GM23338 (cell line): ENCODE data around the gene NEO1. TPM values are rescaled to one million over a fixed set of nuclear protein-coding genes. Genes with fewer than 3 reads are reported as not detected.

Experiments
- ATAC-seq: fragments of 200-7000 bp; cut with Tn5 transposase; 3 replicates; pipeline ENCODE4 v1.9.1; 2020
- DNase-seq: peaks from one replicate; pipeline ENCODE4 v3.0.0-alpha.2; 2015; ENCODE audit warnings: low spot score
- H2AFZ ChIP-seq: fragments of 200-600 bp; sonication (generic); 2 replicates; pipeline ENCODE4 v1.8.0; 2016; ENCODE audit warnings: antibody characterized with exemption, mild to moderate bottlenecking, moderate library complexity
- H3F3A ChIP-seq: fragments of 200-600 bp; sonication (generic); replicated peaks from 2 replicates; pipeline ENCODE4 v1.8.0; 2017; ENCODE audit warnings: antibody characterized with exemption, mixed run types, low read depth
- H3K27ac ChIP-seq: fragments of 200-600 bp; sonication (generic); 2 replicates; pipeline ENCODE4 v1.6.1; 2016; ENCODE audit warnings: low read depth
- H3K27me3 ChIP-seq: fragments of 200-600 bp; sonication (generic); 2 replicates; pipeline ENCODE4 v1.8.0; 2016; ENCODE audit warnings: mild to moderate bottlenecking, mixed run types, moderate library complexity; ENCODE audit not compliant: insufficient read depth
- H3K36me3 ChIP-seq: fragments of 200-600 bp; sonication (generic); 2 replicates; pipeline ENCODE4 v1.8.0; 2016; ENCODE audit warnings: mild to moderate bottlenecking; ENCODE audit not compliant: insufficient read depth
- H3K4me1 ChIP-seq: fragments of 200-600 bp; sonication (generic); 2 replicates; pipeline ENCODE4 v1.8.0; 2016; ENCODE audit warnings: mild to moderate bottlenecking, moderate library complexity; ENCODE audit not compliant: insufficient read depth
- H3K4me2 ChIP-seq: fragments of 200-600 bp; sonication (generic); 2 replicates; pipeline ENCODE4 v1.7.1; 2017; ENCODE audit warnings: mixed run types
- H3K4me3 ChIP-seq: fragments of 200-600 bp; sonication (generic); 2 replicates; pipeline ENCODE4 v1.6.1; 2016; ENCODE audit warnings: mixed run types
- H3K79me2 ChIP-seq: fragments of 200-600 bp; sonication (generic); replicated peaks from 2 replicates; pipeline ENCODE4 v1.8.0; 2017; ENCODE audit warnings: mild to moderate bottlenecking; ENCODE audit not compliant: insufficient read depth
- H3K9me2 ChIP-seq: fragments of 200-600 bp; sonication (generic); 2 replicates; pipeline ENCODE4 v1.8.0; 2017; ENCODE audit not compliant: insufficient read depth
- H4K20me1 ChIP-seq: fragments of 200-600 bp; sonication (generic); replicated peaks from 2 replicates; pipeline ENCODE4 v1.8.0; 2017; ENCODE audit warnings: mild to moderate bottlenecking; ENCODE audit not compliant: insufficient read depth
- H3K27ac Mint-ChIP-seq: 2 replicates; pipeline ENCODE4 v1.8.0; 2020; ENCODE audit warnings: inconsistent platforms, mild to moderate bottlenecking, moderate library complexity, mixed read lengths
- H3K27me3 Mint-ChIP-seq: 3 replicates; pipeline ENCODE4 v1.8.0; 2022; ENCODE audit warnings: low read depth, mild to moderate bottlenecking, moderate library complexity, mixed read lengths, inconsistent platforms; ENCODE audit not compliant: insufficient read depth, poor library complexity
- H3K36me3 Mint-ChIP-seq: 3 replicates; pipeline ENCODE4 v1.8.0; 2021; ENCODE audit warnings: low read depth, mild to moderate bottlenecking, inconsistent platforms, moderate library complexity, mixed read lengths
- H3K4me1 Mint-ChIP-seq: 3 replicates; pipeline ENCODE4 v1.8.0; 2020; ENCODE audit warnings: mild to moderate bottlenecking, inconsistent platforms, mixed read lengths
- H3K4me3 Mint-ChIP-seq: 3 replicates; pipeline ENCODE4 v1.8.0; 2021; ENCODE audit warnings: moderate library complexity, mild to moderate bottlenecking, inconsistent platforms, mixed read lengths
- H3K9me3 Mint-ChIP-seq: 3 replicates; pipeline ENCODE4 v1.8.0; 2020; ENCODE audit warnings: moderate library complexity, mild to moderate bottlenecking, inconsistent platforms, mixed read lengths
- CREB1 ChIP-seq: fragments of 250-450 bp; sonication (Bioruptor Pico); IDR thresholded peaks from 2 replicates; pipeline ENCODE4 v1.5.0; 2020; ENCODE audit warnings: low read depth, mild to moderate bottlenecking, moderate library complexity
- EZH2 ChIP-seq: fragments of 200-600 bp; sonication (generic); IDR thresholded peaks from one replicate; pipeline ENCODE4 v1.8.0; 2017; ENCODE audit warnings: antibody characterized with exemption, mild to moderate bottlenecking, low read depth; ENCODE audit not compliant: unreplicated experiment
- EZH2phosphoT487 ChIP-seq: fragments of 200-600 bp; sonication (generic); IDR thresholded peaks from one replicate; pipeline ENCODE4 v1.8.1; 2018; ENCODE audit warnings: antibody characterized with exemption; ENCODE audit not compliant: unreplicated experiment
- JUNB ChIP-seq: IDR thresholded peaks from one replicate; pipeline ENCODE4 v1.6.1; 2016; ENCODE audit warnings: antibody characterized with exemption; ENCODE audit not compliant: unreplicated experiment
- POLR2AphosphoS5 ChIP-seq: IDR thresholded peaks from 2 replicates; pipeline ENCODE4 v1.6.1; 2016; ENCODE audit warnings: antibody characterized with exemption, low read depth
- STAT1 ChIP-seq: IDR thresholded peaks from one replicate; pipeline ENCODE4 v1.6.1; 2016; ENCODE audit warnings: antibody characterized with exemption; ENCODE audit not compliant: unreplicated experiment
- ZNF114 ChIP-seq: fragments of 250-450 bp; sonication (Bioruptor Pico); IDR thresholded peaks from 2 replicates; pipeline ENCODE4 v1.5.0; 2020; ENCODE audit warnings: mild to moderate bottlenecking, moderate library complexity
- ZNF331 ChIP-seq: fragments of 250-450 bp; sonication (Bioruptor Pico); IDR thresholded peaks from 2 replicates; pipeline ENCODE4 v1.5.0; 2020; ENCODE audit warnings: low read depth, mild to moderate bottlenecking, moderate library complexity
- ZNF462 ChIP-seq: fragments of 250-450 bp; sonication (Bioruptor Pico); IDR thresholded peaks from 2 replicates; pipeline ENCODE4 v1.5.0; 2020; ENCODE audit warnings: mild to moderate bottlenecking, moderate library complexity
- polyA plus RNA-seq: library from polyadenylated mRNA; unstranded; fragments of >200 nt; fragmentation: Nextera tagmentation; extraction: Ambion mirVana; gene quantifications from 2 replicates; pipeline ENCODE4 v1.2.1, GENCODE V29; 2016
- total RNA-seq: library from RNA; depleted of rRNA; stranded (reverse); fragments of >200 nt; shearing (Covaris generic); gene quantifications from 2 replicates; pipeline ENCODE4 v1.2.3, GENCODE V29; 2014
- TF ChIP-seq, protein P1 (sequence below): IDR thresholded peaks from one replicate; pipeline ENCODE4 v1.6.1; 2018; ENCODE audit warnings: antibody characterized with exemption; ENCODE audit not compliant: unreplicated experiment
- TF ChIP-seq, protein P2 (sequence below): IDR thresholded peaks from 2 replicates; pipeline ENCODE4 v1.6.1; 2016; ENCODE audit warnings: antibody characterized with exemption
- TF ChIP-seq, protein P3 (sequence below), 2 experiments: fragments of 200-600 bp in 1 of 2; sonication (generic) in 1 of 2; conservative IDR thresholded peaks; 2 replicates each; pipeline versions ENCODE4 v1.5.1 to v1.6.1; 2016 to 2017; ENCODE audit warnings: antibody characterized with exemption in 2 of 2, low read depth in 2 of 2, mild to moderate bottlenecking in 2 of 2, moderate library complexity in 1 of 2

The NEO1 gene
- total and polyA plus RNA-seq, 2 experiments from 2014 or later, result 8.4 to 45.8 TPM

GRCh38 chr15:73078722-73079121, 26.5 kb downstream of the NEO1 start (continued):
- TF ChIP-seq, protein P1, sequence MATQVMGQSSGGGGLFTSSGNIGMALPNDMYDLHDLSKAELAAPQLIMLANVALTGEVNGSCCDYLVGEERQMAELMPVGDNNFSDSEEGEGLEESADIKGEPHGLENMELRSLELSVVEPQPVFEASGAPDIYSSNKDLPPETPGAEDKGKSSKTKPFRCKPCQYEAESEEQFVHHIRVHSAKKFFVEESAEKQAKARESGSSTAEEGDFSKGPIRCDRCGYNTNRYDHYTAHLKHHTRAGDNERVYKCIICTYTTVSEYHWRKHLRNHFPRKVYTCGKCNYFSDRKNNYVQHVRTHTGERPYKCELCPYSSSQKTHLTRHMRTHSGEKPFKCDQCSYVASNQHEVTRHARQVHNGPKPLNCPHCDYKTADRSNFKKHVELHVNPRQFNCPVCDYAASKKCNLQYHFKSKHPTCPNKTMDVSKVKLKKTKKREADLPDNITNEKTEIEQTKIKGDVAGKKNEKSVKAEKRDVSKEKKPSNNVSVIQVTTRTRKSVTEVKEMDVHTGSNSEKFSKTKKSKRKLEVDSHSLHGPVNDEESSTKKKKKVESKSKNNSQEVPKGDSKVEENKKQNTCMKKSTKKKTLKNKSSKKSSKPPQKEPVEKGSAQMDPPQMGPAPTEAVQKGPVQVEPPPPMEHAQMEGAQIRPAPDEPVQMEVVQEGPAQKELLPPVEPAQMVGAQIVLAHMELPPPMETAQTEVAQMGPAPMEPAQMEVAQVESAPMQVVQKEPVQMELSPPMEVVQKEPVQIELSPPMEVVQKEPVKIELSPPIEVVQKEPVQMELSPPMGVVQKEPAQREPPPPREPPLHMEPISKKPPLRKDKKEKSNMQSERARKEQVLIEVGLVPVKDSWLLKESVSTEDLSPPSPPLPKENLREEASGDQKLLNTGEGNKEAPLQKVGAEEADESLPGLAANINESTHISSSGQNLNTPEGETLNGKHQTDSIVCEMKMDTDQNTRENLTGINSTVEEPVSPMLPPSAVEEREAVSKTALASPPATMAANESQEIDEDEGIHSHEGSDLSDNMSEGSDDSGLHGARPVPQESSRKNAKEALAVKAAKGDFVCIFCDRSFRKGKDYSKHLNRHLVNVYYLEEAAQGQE, result no peak
- no peak for TF ChIP-seq EZH2

- no peaks in the 10 kb centered on the region for H3K27me3 ChIP-seq
- no peaks in the 10 kb centered on the region for H3F3A ChIP-seq
- no peaks in the 10 kb centered on the region for H3K9me2 ChIP-seq
- no peak overlapping the region for H3K4me2 ChIP-seq
- Mint-ChIP-seq H3K4me3 (no peak overlapping the region), H3K4me1 (peaks cover 21% of the 10 kb centered on the region; the same call in 2 of the 3 replicates), H3K9me3 (no peaks in the 10 kb centered on the region), H3K36me3 (no peaks in the 10 kb centered on the region), H3K27me3 (no peaks in the 10 kb centered on the region), H3K27ac (no peak overlapping the region)
- no peak overlapping the region for H3K4me3 ChIP-seq
- H2AFZ ChIP-seq, result no peak overlapping the region
- H4K20me1 ChIP-seq, result peaks cover 11% of the 10 kb centered on the region; the same call in 1 of the 2 replicates
- H3K27ac ChIP-seq, result no peak overlapping the region
- H3K79me2 ChIP-seq, result peaks cover 79% of the 10 kb centered on the region
- DNase-seq (no peak), ATAC-seq (no peak)
- peaks cover 11% of the 10 kb centered on the region for H3K4me1 ChIP-seq
- no peaks in the 10 kb centered on the region for H3K36me3 ChIP-seq
- TF ChIP-seq, protein P2, sequence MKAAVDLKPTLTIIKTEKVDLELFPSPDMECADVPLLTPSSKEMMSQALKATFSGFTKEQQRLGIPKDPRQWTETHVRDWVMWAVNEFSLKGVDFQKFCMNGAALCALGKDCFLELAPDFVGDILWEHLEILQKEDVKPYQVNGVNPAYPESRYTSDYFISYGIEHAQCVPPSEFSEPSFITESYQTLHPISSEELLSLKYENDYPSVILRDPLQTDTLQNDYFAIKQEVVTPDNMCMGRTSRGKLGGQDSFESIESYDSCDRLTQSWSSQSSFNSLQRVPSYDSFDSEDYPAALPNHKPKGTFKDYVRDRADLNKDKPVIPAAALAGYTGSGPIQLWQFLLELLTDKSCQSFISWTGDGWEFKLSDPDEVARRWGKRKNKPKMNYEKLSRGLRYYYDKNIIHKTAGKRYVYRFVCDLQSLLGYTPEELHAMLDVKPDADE, result no peak
- TF ChIP-seq ZNF331 (CRISPR knock-in tag) (no peak), EZH2phosphoT487 (no peak), ZNF462 (CRISPR knock-in tag) (no peak), CREB1 (no peak), JUNB (no peak), POLR2AphosphoS5 (no peak), STAT1 (no peak), EZH2 (no peak), ZNF114 (no peak)
- TF ChIP-seq, protein P3, sequence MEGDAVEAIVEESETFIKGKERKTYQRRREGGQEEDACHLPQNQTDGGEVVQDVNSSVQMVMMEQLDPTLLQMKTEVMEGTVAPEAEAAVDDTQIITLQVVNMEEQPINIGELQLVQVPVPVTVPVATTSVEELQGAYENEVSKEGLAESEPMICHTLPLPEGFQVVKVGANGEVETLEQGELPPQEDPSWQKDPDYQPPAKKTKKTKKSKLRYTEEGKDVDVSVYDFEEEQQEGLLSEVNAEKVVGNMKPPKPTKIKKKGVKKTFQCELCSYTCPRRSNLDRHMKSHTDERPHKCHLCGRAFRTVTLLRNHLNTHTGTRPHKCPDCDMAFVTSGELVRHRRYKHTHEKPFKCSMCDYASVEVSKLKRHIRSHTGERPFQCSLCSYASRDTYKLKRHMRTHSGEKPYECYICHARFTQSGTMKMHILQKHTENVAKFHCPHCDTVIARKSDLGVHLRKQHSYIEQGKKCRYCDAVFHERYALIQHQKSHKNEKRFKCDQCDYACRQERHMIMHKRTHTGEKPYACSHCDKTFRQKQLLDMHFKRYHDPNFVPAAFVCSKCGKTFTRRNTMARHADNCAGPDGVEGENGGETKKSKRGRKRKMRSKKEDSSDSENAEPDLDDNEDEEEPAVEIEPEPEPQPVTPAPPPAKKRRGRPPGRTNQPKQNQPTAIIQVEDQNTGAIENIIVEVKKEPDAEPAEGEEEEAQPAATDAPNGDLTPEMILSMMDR (conservative IDR thresholded peaks at IDR 0.05; ENCODE audit: low read depth in 2 of 2), result no peak
These were observed 27.3 kb downstream of the NEO1 start for GRCh38 chr15:73079565-73079964.
